H9 (cell line): ENCODE measurements around the gene C9orf152. TPM values are rescaled to one million over a fixed set of nuclear protein-coding genes. Genes with fewer than 3 reads are reported as not detected.

Experiments
- DNase-seq: peaks from one replicate; pipeline ENCODE4 v3.0.0-alpha.2; 2017
- H2AFZ ChIP-seq: one replicate; pipeline ENCODE4 v1.6.1; 2013; ENCODE audit warnings: mild to moderate bottlenecking, low read length, control low read depth, moderate library complexity
- H2AK5ac ChIP-seq: 2 replicates; pipeline ENCODE4 v1.6.1; 2013; ENCODE audit warnings: low read length, control low read depth, mixed read lengths; ENCODE audit not compliant: insufficient read length
- H2BK120ac ChIP-seq: one replicate; pipeline ENCODE4 v1.6.1; 2013; ENCODE audit warnings: low read depth, mild to moderate bottlenecking, low read length, control low read depth, inconsistent platforms; ENCODE audit not compliant: poor library complexity, severe bottlenecking
- H2BK12ac ChIP-seq: 2 replicates; pipeline ENCODE4 v1.6.1; 2013; ENCODE audit warnings: low read length, control low read depth, mixed read lengths, low read depth; ENCODE audit not compliant: insufficient read length
- H2BK15ac ChIP-seq: 2 replicates; pipeline ENCODE4 v1.6.1; 2013; ENCODE audit warnings: low read depth, low read length, control low read depth
- H2BK20ac ChIP-seq: one replicate; pipeline ENCODE4 v1.6.1; 2013; ENCODE audit warnings: low read depth, mild to moderate bottlenecking, low read length, control low read depth, inconsistent platforms; ENCODE audit not compliant: poor library complexity, severe bottlenecking
- H2BK5ac ChIP-seq: 2 replicates; pipeline ENCODE4 v1.6.1; 2013; ENCODE audit warnings: low read length, control low read depth, mixed read lengths; ENCODE audit not compliant: insufficient read length
- H3K14ac ChIP-seq: 2 replicates; pipeline ENCODE4 v1.6.1; 2013; ENCODE audit warnings: low read length, control low read depth; ENCODE audit not compliant: insufficient read depth
- H3K18ac ChIP-seq: 2 replicates; pipeline ENCODE4 v1.6.1; 2013; ENCODE audit warnings: low read depth, mild to moderate bottlenecking, mixed read lengths, low read length, control low read depth; ENCODE audit not compliant: insufficient read length
- H3K23ac ChIP-seq: 2 replicates; pipeline ENCODE4 v1.6.1; 2013; ENCODE audit warnings: low read length, control low read depth, mixed read lengths, low read depth; ENCODE audit not compliant: insufficient read length
- H3K23me2 ChIP-seq: 2 replicates; pipeline ENCODE4 v1.6.1; 2013; ENCODE audit warnings: low read depth, mild to moderate bottlenecking, mixed read lengths, low read length, control low read depth; ENCODE audit not compliant: insufficient read length, poor library complexity, severe bottlenecking
- H3K27ac ChIP-seq: 2 replicates; pipeline ENCODE4 v1.5.1; 2013; ENCODE audit warnings: low read length, control low read depth, mixed read lengths, low read depth; ENCODE audit not compliant: insufficient read length
- H3K27me3 ChIP-seq: 2 replicates; pipeline ENCODE4 v1.6.1; 2013; ENCODE audit warnings: low read length, control low read depth, inconsistent platforms; ENCODE audit not compliant: insufficient read depth
- H3K4ac ChIP-seq: 2 replicates; pipeline ENCODE4 v1.6.1; 2013; ENCODE audit warnings: low read depth, mild to moderate bottlenecking, control low read depth, inconsistent platforms, low read length, moderate library complexity
- H3K4me1 ChIP-seq: 2 replicates; pipeline ENCODE4 v1.6.1; 2013; ENCODE audit warnings: low read length, control low read depth, inconsistent platforms; ENCODE audit not compliant: insufficient read depth
- H3K4me2 ChIP-seq: 2 replicates; pipeline ENCODE4 v1.6.1; 2013; ENCODE audit warnings: low read length, control low read depth, mixed read lengths; ENCODE audit not compliant: insufficient read length, insufficient read depth
- H3K56ac ChIP-seq: 2 replicates; pipeline ENCODE4 v1.6.1; 2013; ENCODE audit warnings: low read depth, mild to moderate bottlenecking, mixed read lengths, low read length, control low read depth; ENCODE audit not compliant: insufficient read length
- H3K79me1 ChIP-seq: 2 replicates; pipeline ENCODE4 v1.6.1; 2013; ENCODE audit warnings: low read depth, mild to moderate bottlenecking, moderate library complexity, low read length, control low read depth, inconsistent platforms; ENCODE audit not compliant: insufficient read depth, poor library complexity, severe bottlenecking
- H3K79me2 ChIP-seq: 2 replicates; pipeline ENCODE4 v1.6.1; 2013; ENCODE audit warnings: low read length, control low read depth, inconsistent platforms; ENCODE audit not compliant: insufficient read depth
- H3K9ac ChIP-seq: 2 replicates; pipeline ENCODE4 v1.6.1; 2013; ENCODE audit warnings: low read length, control low read depth, mixed read lengths; ENCODE audit not compliant: insufficient read length; ENCODE audit errors: extremely low read depth
- H3K9me3 ChIP-seq: one replicate; pipeline ENCODE4 v1.6.1; 2013; ENCODE audit warnings: low read depth, low read length, inconsistent platforms; ENCODE audit not compliant: control insufficient read depth
- H3T11ph ChIP-seq: one replicate; pipeline ENCODE4 v1.6.1; 2013; ENCODE audit warnings: mild to moderate bottlenecking, low read length, control low read depth, inconsistent platforms
- H4K20me1 ChIP-seq: one replicate; pipeline ENCODE4 v1.6.1; 2013; ENCODE audit not compliant: control insufficient read depth, insufficient read length, insufficient read depth
- H4K5ac ChIP-seq: 2 replicates; pipeline ENCODE4 v1.6.1; 2013; ENCODE audit warnings: low read depth, mild to moderate bottlenecking, mixed read lengths, low read length, control low read depth; ENCODE audit not compliant: insufficient read length
- H4K8ac ChIP-seq: replicated peaks from 2 replicates; pipeline ENCODE4 v1.6.1; 2013; ENCODE audit warnings: low read length, control low read depth, mixed read lengths, low read depth; ENCODE audit not compliant: insufficient read length
- H4K91ac ChIP-seq: 2 replicates; pipeline ENCODE4 v1.6.1; 2013; ENCODE audit warnings: low read depth, mild to moderate bottlenecking, moderate library complexity, mixed read lengths, low read length, control low read depth; ENCODE audit not compliant: insufficient read length
- H3K27ac Mint-ChIP-seq, 3 experiments: 2 replicates in 2 of 3; 3 replicates in 1 of 3; pipeline ENCODE4 v1.8.0; 2020 to 2021; ENCODE audit warnings: mixed read lengths in 3 of 3, mild to moderate bottlenecking in 1 of 3, moderate library complexity in 1 of 3
- H3K27me3 Mint-ChIP-seq: 2 replicates; pipeline ENCODE4 v1.8.0; 2021; ENCODE audit warnings: low read depth, mild to moderate bottlenecking, moderate library complexity, mixed read lengths
- H3K36me3 Mint-ChIP-seq, 3 experiments: 2 replicates in 2 of 3; 3 replicates in 1 of 3; pipeline ENCODE4 v1.8.0; 2020 to 2021; ENCODE audit warnings: low read depth in 3 of 3, mixed read lengths in 3 of 3; ENCODE audit not compliant: insufficient read depth in 1 of 3
- H3K4me1 Mint-ChIP-seq, 2 experiments: 2 replicates each; pipeline ENCODE4 v1.8.0; 2020; ENCODE audit warnings: mixed read lengths in 2 of 2
- H3K4me3 Mint-ChIP-seq, 2 experiments: 2 replicates in 1 of 2; 3 replicates in 1 of 2; pipeline ENCODE4 v1.8.0; 2020 to 2021; ENCODE audit warnings: mild to moderate bottlenecking in 2 of 2, mixed read lengths in 2 of 2, moderate library complexity in 1 of 2
- H3K9me3 Mint-ChIP-seq, 2 experiments: 2 replicates in 1 of 2; 3 replicates in 1 of 2; pipeline ENCODE4 v1.8.0; 2020; ENCODE audit warnings: mild to moderate bottlenecking in 2 of 2, mixed read lengths in 2 of 2, moderate library complexity in 1 of 2
- CTCF ChIP-seq: fragments of 200-600 bp; sonication (generic); conservative IDR thresholded peaks from 3 replicates; pipeline ENCODE4 v1.8.0; 2021; ENCODE audit warnings: antibody characterized with exemption, mild to moderate bottlenecking
- WGBS: extraction: QIAGEN DNeasy Blood & Tissue Kit; methylation state at CpG from one replicate; pipeline ENCODE4 v1.1.7; 2013; ENCODE audit warnings: missing lambda C conversion rate, low lambda C conversion rate, mixed read lengths; ENCODE audit not compliant: insufficient read length; ENCODE audit errors: extremely low coverage; 5-methylcytosine and 5-hydroxymethylcytosine counted together
- total RNA-seq: library from RNA; stranded (reverse); gene quantifications from 2 replicates; pipeline ENCODE4 v1.2.1, GENCODE V29; 2021

Gene C9orf152
- total RNA-seq, 1 experiment from 2014 or later: not detected

- H4K5ac ChIP-seq: no peak overlapping the region
- H4K91ac ChIP-seq: no peak overlapping the region
- Mint-ChIP-seq H3K36me3 (peaks cover 0 to 8% (median 8%) of the 10 kb centered on the region in 3 experiments; a peak in 4 of 7 replicates), H3K4me3 (no peak overlapping the region), H3K9me3 (peaks cover 8 to 9% of the 10 kb centered on the region in 2 experiments), H3K27ac (no peak overlapping the region; a peak in 1 of 7 replicates), H3K4me1 (peaks cover 4 to 8% of the 10 kb centered on the region in 2 experiments), H3K27me3 (no peaks in the 10 kb centered on the region)
- WGBS: no CpG with 5 or more reads among the region's 7 CpGs
- H3T11ph ChIP-seq: no peak overlapping the region
- H3K79me1 ChIP-seq: no peaks in the 10 kb centered on the region
- H3K27ac ChIP-seq: no peak overlapping the region
- no peak overlapping the region for H2BK20ac ChIP-seq
- H2BK15ac ChIP-seq: no peak overlapping the region
- H3K56ac ChIP-seq: no peak overlapping the region
- H3K4me1 ChIP-seq: no peaks in the 10 kb centered on the region; the same call in 1 of the 2 replicates
- no peak overlapping the region for H3K14ac ChIP-seq
- no peaks in the 10 kb centered on the region for H3K79me2 ChIP-seq
- no peaks in the 10 kb centered on the region for H3K9me3 ChIP-seq
- no peak for DNase-seq
- TF ChIP-seq CTCF: no peak
- H3K9ac ChIP-seq: no peak overlapping the region
- no peaks in the 10 kb centered on the region for H4K20me1 ChIP-seq
- H2BK5ac ChIP-seq: no peak overlapping the region
- H3K23me2 ChIP-seq: no peaks in the 10 kb centered on the region
- H2BK12ac ChIP-seq: no peak overlapping the region
- no peak overlapping the region for H3K18ac ChIP-seq
- no peaks in the 10 kb centered on the region for H3K27me3 ChIP-seq
- H3K4me2 ChIP-seq: no peak overlapping the region
- H2AK5ac ChIP-seq: no peak overlapping the region
- H3K23ac ChIP-seq: no peak overlapping the region
- no peak overlapping the region for H4K8ac ChIP-seq
- H2BK120ac ChIP-seq: no peak overlapping the region
- H2AFZ ChIP-seq: no peak overlapping the region
- H3K4ac ChIP-seq: no peak overlapping the region
These were observed 27.2 kb downstream of the C9orf152 start for GRCh38 chr9:110180511-110181434.
